Heart right ventricle (tissue), 16 donors: ENCODE data around the gene TRIP11. TPM values are rescaled to one million over a fixed set of nuclear protein-coding genes. Genes with fewer than 3 reads are reported as not detected.
A peak's percentile ranks its signal among the peaks of the same experiment; 100 is the strongest.

Experiments
- ATAC-seq, 8 donors: fragments of 200-7000 bp; cut with Tn5 transposase; one replicate each; pipeline ENCODE4 v1.9.1; 2020; ENCODE audit warnings: mild to moderate bottlenecking in 8 of 8, moderate library complexity in 8 of 8, moderate number of reproducible peaks in 1 of 8
- DNase-seq, 2 donors: peaks; one replicate each; pipeline ENCODE4 v3.0.0-alpha.2; 2020
- H3K27ac ChIP-seq, 10 donors: fragments of 200-600 bp; sonication (generic) in 2 of 10; one replicate each; pipeline versions ENCODE4 v1.5.0 to v1.8.0; 2020 to 2022; ENCODE audit warnings: mild to moderate bottlenecking in 3 of 10
- H3K27me3 ChIP-seq, 7 donors: fragments of 200-600 bp; one replicate each; pipeline ENCODE4 v1.8.0; 2021 to 2022; ENCODE audit warnings: mild to moderate bottlenecking in 2 of 7
- H3K36me3 ChIP-seq, 9 donors: fragments of 200-600 bp; sonication (generic) in 1 of 9; one replicate each; pipeline versions ENCODE4 v1.5.0 to v1.8.0; 2020 to 2022; ENCODE audit warnings: mild to moderate bottlenecking in 2 of 9
- H3K4me1 ChIP-seq, 9 donors: fragments of 200-600 bp; sonication (generic) in 1 of 9; one replicate each; pipeline versions ENCODE4 v1.5.0 to v1.8.0; 2020 to 2022; ENCODE audit warnings: mild to moderate bottlenecking in 4 of 9
- H3K4me3 ChIP-seq, 10 donors: fragments of 200-600 bp; sonication (generic) in 2 of 10; one replicate each; pipeline versions ENCODE4 v1.5.0 to v1.8.0; 2020 to 2022; ENCODE audit warnings: mild to moderate bottlenecking in 7 of 10, moderate library complexity in 2 of 10
- H3K9me3 ChIP-seq, 11 donors: fragments of 200-600 bp in 10 of 11; sonication (generic) in 2 of 11; one replicate each; pipeline versions ENCODE4 v1.5.0 to v1.8.0; 2013 to 2022; ENCODE audit warnings: mild to moderate bottlenecking in 2 of 11, control low read depth in 1 of 11, moderate library complexity in 1 of 11
- WGBS, 2 donors: extraction: QIAGEN DNeasy Blood & Tissue Kit; methylation state at CpG; one replicate each; pipeline ENCODE4 v1.1.7; 2013; ENCODE audit warnings: inconsistent platforms in 1 of 2; 5-methylcytosine and 5-hydroxymethylcytosine counted together
- intact Hi-C, 10 donors: fragments of 100-400 bp; cut with DNase I; formaldehyde crosslinking; loops; one replicate each; pipeline versions ENCODE4 v1.11.1 to v1.14.2; 2022
- polyA plus RNA-seq, 2 donors: library from polyadenylated mRNA; stranded (reverse); fragments of 200-250 nt; gene quantifications; one replicate each; pipeline ENCODE4 v1.2.3, GENCODE V29; 2013
- total RNA-seq, 10 donors: library from RNA; stranded (reverse); fragmentation: NEBNext Ultra II Directional in 3 of 10; extraction: Animal tissue kit (Norgen Biotek cat#: 25700) in 3 of 10; gene quantifications; one replicate each; pipeline versions ENCODE4 v1.2.1 to v1.2.4, GENCODE V29; 2021 to 2023
- TF ChIP-seq, protein P1 (sequence below), 9 donors: fragments of 200-600 bp; sonication (generic) in 2 of 9; IDR thresholded peaks; one replicate each; pipeline versions ENCODE4 v1.5.0 to v1.8.0; 2021 to 2022; ENCODE audit warnings: antibody characterized with exemption in 9 of 9, mild to moderate bottlenecking in 5 of 9, moderate library complexity in 1 of 9
- donor health status: Arrhythmogenic right ventricular cardiomyopathy.
- donor health status: ischemic (EF 13 %, LVEDD 7.1; RV severe dilation, severe dysfunction).
- donor health status: healthy with polysubstance abuse.
- donor health status: DM: no; HTN: yes; CAD: no.
- donor health status: DM: no; HTN: no; CAD: no.
- donor health status: ischemic (EF 25% LVEDD 6.9; RV normal size, moderate dysfunction).
- donor health status: ischemic (EF 25% LVEDD 5.7; RV mildly dilated, moderate dysfunction).
- donor health status: healthy.
- donor health status: DM: yes; HTN: yes; CAD: no.
- donor health status: Ischemic cardiomyopathy.
- donor health status: ischemic (EF 35%, LVEDD 5.7; RV mildly dilated, moderate dysfunction).
- donor health status: nonischemic (EF 11% LVEDD 7.7; RV severe dilation, severe dysfunction).
- donor health status: DM: yes; HTN: yes; CAD: no.
- donor health status: PGD.
- donor health status: ischemic (EF 29% LVEDD 5.4; RV normal size, mild dysfunction).
- donor health status: nonischemic (EF 23%, LVEDD 6.1; RV moderate dilation, normal function).

TRIP11 gene
- total and polyA plus RNA-seq, 12 donors = 4.0 to 73.3 (median 56.5) TPM

DNA sequence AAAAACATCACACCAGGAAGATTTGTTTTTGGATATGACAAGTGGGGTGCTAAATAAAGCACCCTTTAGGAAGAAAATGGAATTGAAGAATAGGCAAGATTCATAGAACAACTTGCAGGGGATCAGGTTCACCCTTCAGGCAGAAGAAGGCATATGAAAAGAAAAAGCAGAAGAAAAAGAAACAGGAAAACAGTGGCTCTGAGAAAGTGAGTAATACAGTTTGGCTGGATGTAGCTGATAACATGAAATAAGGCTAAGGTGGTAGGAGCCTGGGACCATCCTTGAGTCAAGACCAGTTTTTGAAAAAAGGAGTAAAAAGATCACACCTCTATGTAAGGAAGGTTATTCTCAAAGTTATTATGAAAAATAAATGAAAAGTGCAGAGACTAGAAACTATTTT lies 42.4 kb downstream of the TRIP11 start:
- no peaks in the 10 kb centered on the region for H3K9me3 ChIP-seq
- H3K36me3 ChIP-seq = peaks cover 0 to 95% (median 41%) of the 10 kb centered on the region in 9 donors
- H3K27ac ChIP-seq = no peak overlapping the region
- ATAC-seq = no peak
- H3K4me3 ChIP-seq = no peak overlapping the region
- intact Hi-C loops = loop anchor here in 6 of 10 donors (5.0 to 10.0 kb wide), 3 partner anchors 343 to 350 kb away; no protein-coding TSS in a partner anchor
- TF ChIP-seq, protein P1, sequence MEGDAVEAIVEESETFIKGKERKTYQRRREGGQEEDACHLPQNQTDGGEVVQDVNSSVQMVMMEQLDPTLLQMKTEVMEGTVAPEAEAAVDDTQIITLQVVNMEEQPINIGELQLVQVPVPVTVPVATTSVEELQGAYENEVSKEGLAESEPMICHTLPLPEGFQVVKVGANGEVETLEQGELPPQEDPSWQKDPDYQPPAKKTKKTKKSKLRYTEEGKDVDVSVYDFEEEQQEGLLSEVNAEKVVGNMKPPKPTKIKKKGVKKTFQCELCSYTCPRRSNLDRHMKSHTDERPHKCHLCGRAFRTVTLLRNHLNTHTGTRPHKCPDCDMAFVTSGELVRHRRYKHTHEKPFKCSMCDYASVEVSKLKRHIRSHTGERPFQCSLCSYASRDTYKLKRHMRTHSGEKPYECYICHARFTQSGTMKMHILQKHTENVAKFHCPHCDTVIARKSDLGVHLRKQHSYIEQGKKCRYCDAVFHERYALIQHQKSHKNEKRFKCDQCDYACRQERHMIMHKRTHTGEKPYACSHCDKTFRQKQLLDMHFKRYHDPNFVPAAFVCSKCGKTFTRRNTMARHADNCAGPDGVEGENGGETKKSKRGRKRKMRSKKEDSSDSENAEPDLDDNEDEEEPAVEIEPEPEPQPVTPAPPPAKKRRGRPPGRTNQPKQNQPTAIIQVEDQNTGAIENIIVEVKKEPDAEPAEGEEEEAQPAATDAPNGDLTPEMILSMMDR (IDR thresholded peaks at IDR 0.05) = no peak
- DNase-seq = no peak
- peaks cover 0 to 27% (median 8%) of the 10 kb centered on the region in 9 donors for H3K4me1 ChIP-seq
- no peaks in the 10 kb centered on the region for H3K27me3 ChIP-seq

DNA sequence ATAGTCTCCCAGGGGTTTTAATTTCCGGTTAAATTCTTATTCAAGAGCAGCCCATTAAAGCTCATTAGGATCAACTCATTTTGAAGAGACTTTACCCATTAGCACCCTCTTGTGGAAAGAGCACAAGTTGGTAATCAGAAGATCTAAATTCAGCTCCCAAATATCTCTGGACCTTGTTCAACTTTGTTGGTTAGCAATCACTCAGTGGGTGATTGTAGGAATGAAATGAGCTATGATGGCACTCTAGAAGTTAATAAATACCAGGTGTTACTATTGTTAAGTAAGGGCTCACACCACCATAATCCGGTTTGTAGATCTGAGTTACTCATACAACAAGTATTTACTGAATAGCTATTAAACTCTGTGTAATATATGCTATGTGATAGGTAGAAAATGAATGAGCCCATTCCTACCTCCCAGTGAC lies 42.9 kb downstream of the TRIP11 start:
- intact Hi-C loops = loop anchor here in 6 of 10 donors (5.0 to 10.0 kb wide), 3 partner anchors 342 to 350 kb away; no protein-coding TSS in a partner anchor
- H3K4me1 ChIP-seq = peaks cover 0 to 27% (median 8%) of the 10 kb centered on the region in 9 donors
- ATAC-seq = peak in 3 of 8 donors; percentile 23 to 53 (median 47)
- no peak overlapping the region for H3K27ac ChIP-seq
- H3K9me3 ChIP-seq = no peaks in the 10 kb centered on the region
- DNase-seq = no peak
- WGBS, 2 donors = 37 to 62% methylated on average over 2 of the region's 2 CpGs
- TF ChIP-seq, protein P1 (IDR thresholded peaks at IDR 0.05) = peak; percentile 18 to 71 (median 57)
- no peak overlapping the region for H3K4me3 ChIP-seq
- H3K36me3 ChIP-seq = peaks cover 0 to 99% (median 46%) of the 10 kb centered on the region in 9 donors
- no peaks in the 10 kb centered on the region for H3K27me3 ChIP-seq

GRCh38 chr14:91987192-91987591 lies 52.7 kb downstream of the TRIP11 start:
- no peaks in the 10 kb centered on the region for H3K9me3 ChIP-seq
- TF ChIP-seq, protein P1 (IDR thresholded peaks at IDR 0.05) = no peak
- DNase-seq (peak in 1 of 2 donors; percentile 5), ATAC-seq (peak in 1 of 8 donors; percentile 47)
- intact Hi-C loops = no loop called here
- H3K27ac ChIP-seq = no peak overlapping the region
- no peaks in the 10 kb centered on the region for H3K27me3 ChIP-seq
- peaks cover 0 to 20% (median 17%) of the 10 kb centered on the region in 9 donors for H3K4me1 ChIP-seq
- 77 to 79% methylated on average over 3 of the region's 3 CpGs for WGBS, 2 donors
- H3K36me3 ChIP-seq = peaks cover 0 to 98% (median 39%) of the 10 kb centered on the region in 9 donors
- no peak overlapping the region for H3K4me3 ChIP-seq

- Histone ChIP-seq H3K27ac (no peak overlapping the region), H3K4me1 (peaks cover 0 to 24% (median 17%) of the 10 kb centered on the region in 9 donors), H3K4me3 (no peak overlapping the region), H3K27me3 (no peaks in the 10 kb centered on the region), H3K9me3 (no peaks in the 10 kb centered on the region), H3K36me3 (peaks cover 0 to 93% (median 26%) of the 10 kb centered on the region in 9 donors)
- TF ChIP-seq, protein P1 (IDR thresholded peaks at IDR 0.05) = no peak
- WGBS, 2 donors = 45 to 81% methylated on average over 4 of the region's 4 CpGs
- intact Hi-C loops = no loop called here
- ATAC-seq (no peak), DNase-seq (no peak)
Observed at GRCh38 chr14:91985521-91986255, 54.2 kb downstream of the TRIP11 start.
